ENCODE measurements around the gene SPPL2A.

- no peak for TF ChIP-seq CTCF (IDR thresholded peaks at IDR 0.05 in 2 of 3, conservative IDR thresholded peaks at IDR 0.05 in 1 of 3; ENCODE audit: control insufficient read depth in 2 of 3, extremely low read depth in 1 of 3, insufficient read depth in 1 of 3, low read depth in 3 of 3, low read length in 3 of 3)
- no peak for TF ChIP-seq BCLAF1 (IDR thresholded peaks at IDR 0.05)
- no peak for TF ChIP-seq POLR2A (IDR thresholded peaks at IDR 0.05; ENCODE audit: low read depth, low read length)
- TF ChIP-seq GABPA (IDR thresholded peaks at IDR 0.05; ENCODE audit: low read depth): no peak
- TF ChIP-seq FOXM1 (IDR thresholded peaks at IDR 0.05; ENCODE audit: low read depth, low read length): no peak
- TF ChIP-seq SIX5 (IDR thresholded peaks at IDR 0.05; ENCODE audit: low read depth, low read length, severe bottlenecking): no peak
- no peak for TF ChIP-seq IRF3 (IDR thresholded peaks at IDR 0.05)
- TF ChIP-seq ZBTB33 (IDR thresholded peaks at IDR 0.05): no peak
- TF ChIP-seq RB1 (IDR thresholded peaks at IDR 0.05; ENCODE audit: borderline replicate concordance): no peak
- no peak for TF ChIP-seq MTA2 (IDR thresholded peaks at IDR 0.05; ENCODE audit: low read depth)
- no peak for TF ChIP-seq EGR1 (IDR thresholded peaks at IDR 0.05; ENCODE audit: borderline replicate concordance in 1 of 2, low read depth in 2 of 2, low read length in 2 of 2)
- no peak for TF ChIP-seq EP300 (IDR thresholded peaks at IDR 0.05; ENCODE audit: borderline replicate concordance in 1 of 2, control insufficient read depth in 1 of 2, low read depth in 2 of 2, low read length in 2 of 2)
- no peak for TF ChIP-seq SMC3 (IDR thresholded peaks at IDR 0.05; ENCODE audit: borderline replicate concordance, low read length)
Observed at GRCh38 chr15:50814634-50815033, 49.1 kb upstream of the SPPL2A start.

Measured in GM12878 (cell line).